HEK293T (cell line): ENCODE results near the gene CNPY1.

ENCODE experiments used
- CTCF ChIA-PET: fragments of 350-600 bp; formaldehyde crosslinking; extraction: SDS; loops from one replicate; lab custom pipeline; 2021; ENCODE audit warnings: antibody characterized with exemption, inconsistent platforms; lab: Yijun Ruan, JAX
- POLR2A ChIA-PET: fragments of 350-600 bp; formaldehyde crosslinking; extraction: SDS; loops from one replicate; lab custom pipeline; 2020; ENCODE audit warnings: antibody characterized with exemption, inconsistent platforms; lab: Yijun Ruan, JAX
- DNase-seq: peaks from one replicate; pipeline ENCODE4 v3.0.0; 2012; ENCODE audit warnings: mixed read lengths; ENCODE audit errors: extremely low spot score
- ARNT ChIP-seq: fragments of 450-650 bp; IDR thresholded peaks from 2 replicates; pipeline ENCODE4 v1.6.1; 2017; ENCODE audit warnings: mild to moderate bottlenecking
- BHLHE40 ChIP-seq: fragments of 450-650 bp; IDR thresholded peaks from 2 replicates; pipeline ENCODE4 v1.6.1; 2016; ENCODE audit warnings: mild to moderate bottlenecking, moderate library complexity, borderline replicate concordance
- CTBP1 ChIP-seq: fragments of 450-650 bp; IDR thresholded peaks from 2 replicates; pipeline ENCODE4 v1.6.1; 2016; ENCODE audit warnings: borderline replicate concordance
- ELF4 ChIP-seq: fragments of 450-650 bp; IDR thresholded peaks from 2 replicates; pipeline ENCODE4 v1.6.1; 2017; ENCODE audit warnings: antibody characterized with exemption
- FOXA1 ChIP-seq: fragments of 450-650 bp; IDR thresholded peaks from 2 replicates; pipeline ENCODE4 v1.6.1; 2016; ENCODE audit warnings: mild to moderate bottlenecking
- FOXK2 ChIP-seq: fragments of 450-650 bp; IDR thresholded peaks from 2 replicates; pipeline ENCODE4 v1.6.1; 2016; ENCODE audit warnings: mild to moderate bottlenecking
- FOXM1 ChIP-seq: fragments of 450-650 bp; IDR thresholded peaks from 2 replicates; pipeline ENCODE4 v1.6.1; 2017; ENCODE audit warnings: mild to moderate bottlenecking, borderline replicate concordance
- HDGF ChIP-seq: fragments of 450-650 bp; IDR thresholded peaks from 2 replicates; pipeline ENCODE4 v1.6.1; 2017; ENCODE audit warnings: antibody characterized with exemption, borderline replicate concordance
- L3MBTL2 ChIP-seq: fragments of 450-650 bp; conservative IDR thresholded peaks from 2 replicates; pipeline ENCODE4 v1.6.1; 2016; ENCODE audit warnings: mild to moderate bottlenecking
- LEF1 ChIP-seq: fragments of 450-650 bp; IDR thresholded peaks from 2 replicates; pipeline ENCODE4 v1.6.1; 2017; ENCODE audit warnings: mild to moderate bottlenecking, borderline replicate concordance
- NFRKB ChIP-seq: fragments of 450-650 bp; IDR thresholded peaks from 2 replicates; pipeline ENCODE4 v1.6.1; 2016; ENCODE audit warnings: mild to moderate bottlenecking, moderate library complexity
- PKNOX1 ChIP-seq: fragments of 450-650 bp; IDR thresholded peaks from 2 replicates; pipeline ENCODE4 v1.6.1; 2016
- SP1 ChIP-seq: fragments of 450-650 bp; IDR thresholded peaks from 2 replicates; pipeline ENCODE4 v1.6.1; 2017
- SUZ12 ChIP-seq: fragments of 450-650 bp; IDR thresholded peaks from 2 replicates; pipeline ENCODE4 v1.6.1; 2016; ENCODE audit warnings: mild to moderate bottlenecking
- TARDBP ChIP-seq: fragments of 450-650 bp; IDR thresholded peaks from 2 replicates; pipeline ENCODE4 v1.6.1; 2016
- ZNF384 ChIP-seq: fragments of 450-650 bp; IDR thresholded peaks from 2 replicates; pipeline ENCODE4 v1.6.1; 2016

CNPY1 gene

DNA sequence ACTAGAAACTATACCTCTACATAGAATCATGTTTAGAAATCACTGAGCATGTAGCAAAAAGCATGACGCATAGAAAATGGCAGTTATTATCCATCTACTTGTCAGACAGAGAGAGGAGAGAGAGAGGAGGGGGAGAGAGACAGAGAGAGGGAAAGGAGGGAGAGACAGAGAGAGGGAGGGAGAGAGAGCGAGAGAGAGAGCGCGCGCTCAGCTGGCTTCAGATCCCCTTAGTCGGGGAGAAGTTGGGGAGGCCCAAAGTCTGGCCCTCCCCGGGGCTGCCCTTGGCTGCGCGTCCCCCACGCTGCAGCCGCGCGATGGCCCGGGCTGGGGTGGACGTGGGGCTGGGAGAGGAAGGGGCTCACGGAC lies 37.0 kb downstream of the CNPY1 start:
- no peak for TF ChIP-seq ELF4
- no peak for TF ChIP-seq ZNF384
- TF ChIP-seq SUZ12: no peak
- no peak for TF ChIP-seq FOXA1
- TF ChIP-seq CTBP1: peak; percentile 38; the same call in 1 of the 2 replicates
- no peak for TF ChIP-seq NFRKB
- 0 out of 2 replicates have a peak, but pooled peaks have one; percentile 48 for TF ChIP-seq L3MBTL2
- TF ChIP-seq ARNT: no peak
- TF ChIP-seq BHLHE40: no peak
- TF ChIP-seq PKNOX1: peak; percentile 77
- no peak for TF ChIP-seq HDGF
- CTCF ChIA-PET: interaction anchor here (0.6 kb wide), 1 partner anchor 26 kb away, joined by 3 read pairs; no protein-coding TSS in a partner anchor
- POLR2A ChIA-PET: interaction anchor here (1.4 to 2.0 kb wide), 4 partner anchors 10 to 53 kb away, joined by 5 to 6 read pairs (median 5); no protein-coding TSS in a partner anchor
- no peak for DNase-seq

DNA sequence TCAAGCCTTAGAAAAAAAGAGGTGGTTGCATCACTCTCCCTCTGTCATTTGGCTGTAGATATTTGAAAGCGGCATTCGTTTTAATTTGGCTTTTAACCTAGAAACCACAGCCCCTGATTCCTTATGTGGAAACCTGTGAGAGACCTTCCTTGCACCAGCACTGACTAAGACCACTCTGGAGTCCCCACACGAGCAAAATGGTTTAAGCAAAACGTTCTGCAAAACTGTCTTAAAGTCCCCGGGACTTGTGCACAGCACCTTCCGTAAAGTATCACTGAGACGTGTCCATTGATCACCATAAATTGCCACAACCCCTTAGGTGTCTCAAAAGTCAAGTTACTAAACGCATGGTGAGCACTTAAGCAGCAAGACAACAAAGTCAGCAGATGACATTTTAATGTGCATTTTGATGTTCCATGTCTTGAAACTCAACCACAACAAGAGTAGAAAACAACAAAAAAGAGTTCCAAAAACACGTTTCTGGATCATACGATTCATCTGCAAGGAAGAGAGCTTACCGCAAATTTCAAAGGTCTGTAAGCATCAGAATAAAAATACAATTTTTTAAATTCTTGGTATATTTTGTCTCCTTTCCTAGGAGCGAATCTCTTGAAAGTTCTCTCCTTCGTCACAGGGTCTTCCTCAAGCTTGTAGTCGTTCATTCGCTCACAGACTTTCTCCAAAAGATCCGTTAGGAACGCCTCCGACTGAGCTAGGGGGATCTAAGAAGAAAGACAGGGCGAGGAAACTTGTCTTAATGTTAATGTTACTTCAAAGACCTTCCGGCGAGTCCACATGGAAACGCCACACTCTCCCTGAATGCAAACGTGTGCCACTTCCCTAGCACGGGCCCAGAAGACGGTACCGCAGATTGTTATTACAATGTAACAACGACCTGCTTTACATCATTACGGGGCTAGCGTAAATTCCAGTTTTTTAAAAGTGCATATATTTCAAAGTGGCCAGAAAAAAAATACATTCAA lies 37.7 kb downstream of the CNPY1 start:
- DNase-seq: no peak
- POLR2A ChIA-PET: interaction anchor here (1.8 to 2.0 kb wide), 2 partner anchors 50 to 52 kb away, joined by 5 to 6 read pairs; no protein-coding TSS in a partner anchor
- CTCF ChIA-PET: interaction anchor here (0.6 kb wide), 1 partner anchor 27 kb away, joined by 3 read pairs; no protein-coding TSS in a partner anchor
- TF ChIP-seq PKNOX1 (peak; percentile 46; the same call in 1 of the 2 replicates), LEF1 (no peak), FOXK2 (no peak), CTBP1 (no peak), FOXM1 (no peak), L3MBTL2 (peak; percentile 30; the same call in 1 of the 2 replicates), TARDBP (no peak), HDGF (no peak)

DNA sequence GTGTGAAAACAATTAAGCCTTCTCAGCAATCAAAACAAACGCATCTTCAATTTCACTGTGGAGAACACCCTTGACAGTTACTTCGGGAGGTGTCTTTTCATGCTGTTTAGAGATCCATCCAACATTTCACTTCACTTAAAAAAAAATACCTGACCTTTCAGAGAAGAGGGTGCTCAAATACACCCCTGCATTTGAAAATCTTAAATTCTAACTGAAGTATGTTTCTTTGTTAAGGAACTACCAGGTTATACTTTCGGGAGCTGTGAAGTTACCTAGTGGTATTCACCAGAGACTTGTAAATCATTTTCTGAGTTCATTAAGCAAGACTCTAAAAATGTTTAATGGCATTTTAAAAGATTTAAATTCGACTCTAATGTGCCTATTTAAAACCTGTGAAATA lies 38.8 kb downstream of the CNPY1 start:
- ChIA-PET POLR2A (interaction anchor here (0.7 to 1.7 kb wide), 4 partner anchors 21 to 76 kb away, joined by 3 to 4 read pairs (median 4); no protein-coding TSS in a partner anchor), CTCF (interaction anchor here (0.6 to 0.9 kb wide), 5 partner anchors 37 to 163 kb away, joined by 3 to 5 read pairs (median 3); no protein-coding TSS in a partner anchor)
- TF ChIP-seq HDGF (no peak), PKNOX1 (0 out of 2 replicates have a peak, but pooled peaks have one; percentile 27)
- DNase-seq: no peak

- DNase-seq: peak; percentile 84
- ChIA-PET POLR2A (interaction anchor here (0.7 to 1.7 kb wide), 4 partner anchors 34 to 75 kb away, joined by 3 to 4 read pairs (median 4); no protein-coding TSS in a partner anchor), CTCF (interaction anchor here (0.6 to 0.9 kb wide), 4 partner anchors 36 to 162 kb away, joined by 3 to 5 read pairs (median 3); no protein-coding TSS in a partner anchor)
- no peak for TF ChIP-seq SUZ12
- no peak for TF ChIP-seq ARNT
- peak; percentile 64; the same call in 1 of the 2 replicates for TF ChIP-seq HDGF
- TF ChIP-seq FOXA1: no peak
- TF ChIP-seq L3MBTL2: peak; percentile 49
- no peak for TF ChIP-seq LEF1
- no peak for TF ChIP-seq ZNF384
Measured at GRCh38 chr7:155506854-155507337, 39.5 kb downstream of the CNPY1 start.

DNA sequence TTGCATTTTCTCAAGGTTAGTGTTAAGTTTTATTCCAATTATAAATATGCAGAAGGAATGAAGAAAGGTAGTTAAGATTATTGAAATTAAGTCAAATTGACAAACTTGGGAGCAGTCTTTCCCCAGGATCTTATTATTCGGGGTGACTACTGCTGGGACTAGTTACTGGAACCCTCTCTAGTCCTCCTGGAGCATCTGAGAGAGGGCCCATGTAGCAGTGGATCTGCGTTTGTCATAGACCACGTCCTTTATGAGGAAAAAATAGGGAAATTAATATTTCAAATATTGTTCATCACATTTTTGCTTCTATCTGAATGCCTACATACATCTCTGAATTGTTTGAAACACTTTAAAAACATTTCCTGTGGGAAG lies 41.0 kb downstream of the CNPY1 start:
- POLR2A ChIA-PET: no interaction called here
- CTCF ChIA-PET: interaction anchor here (1.1 to 1.2 kb wide), 2 partner anchors 14 to 29 kb away, joined by 3 read pairs; no protein-coding TSS in a partner anchor
- TF ChIP-seq FOXA1: no peak
- no peak for TF ChIP-seq SP1
- TF ChIP-seq BHLHE40: no peak
- no peak for TF ChIP-seq FOXM1
- TF ChIP-seq NFRKB: no peak
- TF ChIP-seq HDGF: no peak
- no peak for TF ChIP-seq SUZ12
- TF ChIP-seq ELF4: no peak
- TF ChIP-seq FOXK2: no peak
- no peak for TF ChIP-seq ARNT
- no peak for TF ChIP-seq PKNOX1
- TF ChIP-seq ZNF384: no peak
- no peak for TF ChIP-seq L3MBTL2
- TF ChIP-seq TARDBP: no peak
- TF ChIP-seq LEF1: no peak
- DNase-seq: no peak
